ENCODE measurements around the gene SMYD3.

SMYD3 gene

GRCh38 chr1:246528933-246529731 lies 22.1 kb upstream of the SMYD3 start:
- Histone ChIP-seq H3K4me1 (ENCODE audit: control extremely low read depth in 1 of 4, control insufficient read depth in 4 of 4, insufficient read depth in 4 of 4, low read length in 3 of 4) (peaks cover 0 to 13% (median 10%) of the 10 kb centered on the region in 4 experiments), H3K36me3 (ENCODE audit: control insufficient read depth in 4 of 4, insufficient read depth in 4 of 4, low read length in 3 of 4) (no peaks in the 10 kb centered on the region), H3K27me3 (replicated peaks in 2 of 5; ENCODE audit: control insufficient read depth in 4 of 5, insufficient read depth in 5 of 5, low read length in 4 of 5) (no peaks in the 10 kb centered on the region), H3K9me3 (ENCODE audit: control extremely low read depth in 1 of 5, control insufficient read depth in 4 of 5, insufficient read depth in 2 of 5, low read depth in 1 of 5, low read length in 4 of 5) (peaks cover 0 to 27% (median 24%) of the 10 kb centered on the region in 5 experiments), H3K27ac (ENCODE audit: insufficient read depth in 1 of 2, low read depth in 1 of 2, low read length in 2 of 2, poor library complexity in 1 of 2, severe bottlenecking in 2 of 2) (no peak overlapping the region), H3K4me3 (ENCODE audit: control insufficient read depth in 1 of 7, extremely low read depth in 1 of 7, insufficient read depth in 4 of 7, low read depth in 2 of 7, low read length in 6 of 7) (no peak overlapping the region)
- ChIA-PET POLR2A (no interaction called here), CTCF (no interaction called here)
- WGBS (ENCODE audit: insufficient coverage) = 74% methylated on average over 5 of the region's 8 CpGs
- DNase-seq = no peak

GRCh38 chr1:246527402-246528088 lies 20.5 kb upstream of the SMYD3 start:
- Histone ChIP-seq H3K4me1 (ENCODE audit: control extremely low read depth in 1 of 4, control insufficient read depth in 4 of 4, insufficient read depth in 4 of 4, low read length in 3 of 4) (peaks cover 0 to 13% (median 10%) of the 10 kb centered on the region in 4 experiments), H3K27ac (ENCODE audit: insufficient read depth in 1 of 2, low read depth in 1 of 2, low read length in 2 of 2, poor library complexity in 1 of 2, severe bottlenecking in 2 of 2) (peak overlapping the region in 1 of 2 experiments; percentile 25), H3K36me3 (ENCODE audit: control insufficient read depth in 4 of 4, insufficient read depth in 4 of 4, low read length in 3 of 4) (no peaks in the 10 kb centered on the region), H3K27me3 (replicated peaks in 2 of 5; ENCODE audit: control insufficient read depth in 4 of 5, insufficient read depth in 5 of 5, low read length in 4 of 5) (no peaks in the 10 kb centered on the region), H3K4me3 (ENCODE audit: control insufficient read depth in 1 of 7, extremely low read depth in 1 of 7, insufficient read depth in 4 of 7, low read depth in 2 of 7, low read length in 6 of 7) (peak overlapping the region in 1 of 7 experiments; percentile 26), H3K9me3 (ENCODE audit: control extremely low read depth in 1 of 5, control insufficient read depth in 4 of 5, insufficient read depth in 2 of 5, low read depth in 1 of 5, low read length in 4 of 5) (peaks cover 0 to 27% (median 20%) of the 10 kb centered on the region in 5 experiments)
- DNase-seq = peak in 2 of 3 donors; percentile 18 to 41
- CTCF ChIA-PET = interaction anchor here (0.6 to 1.3 kb wide), 2 partner anchors 13 to 157 kb away, joined by 3 read pairs; no protein-coding TSS in a partner anchor
- WGBS (ENCODE audit: insufficient coverage) = 52% methylated on average over 5 of the region's 5 CpGs
- POLR2A ChIA-PET = no interaction called here

- Histone ChIP-seq H3K27ac (ENCODE audit: insufficient read depth in 1 of 2, low read depth in 1 of 2, low read length in 2 of 2, poor library complexity in 1 of 2, severe bottlenecking in 2 of 2) (no peak overlapping the region), H3K27me3 (replicated peaks in 2 of 5; ENCODE audit: control insufficient read depth in 4 of 5, insufficient read depth in 5 of 5, low read length in 4 of 5) (no peaks in the 10 kb centered on the region), H3K4me1 (ENCODE audit: control extremely low read depth in 1 of 4, control insufficient read depth in 4 of 4, insufficient read depth in 4 of 4, low read length in 3 of 4) (peaks cover 0 to 13% (median 10%) of the 10 kb centered on the region in 4 experiments), H3K4me3 (ENCODE audit: control insufficient read depth in 1 of 7, extremely low read depth in 1 of 7, insufficient read depth in 4 of 7, low read depth in 2 of 7, low read length in 6 of 7) (no peak overlapping the region), H3K36me3 (ENCODE audit: control insufficient read depth in 4 of 4, insufficient read depth in 4 of 4, low read length in 3 of 4) (no peaks in the 10 kb centered on the region), H3K9me3 (ENCODE audit: control extremely low read depth in 1 of 5, control insufficient read depth in 4 of 5, insufficient read depth in 2 of 5, low read depth in 1 of 5, low read length in 4 of 5) (peaks cover 0 to 27% (median 18%) of the 10 kb centered on the region in 5 experiments)
- CTCF ChIA-PET = interaction anchor here (1.3 kb wide), 1 partner anchor 12 kb away, joined by 3 read pairs; no protein-coding TSS in a partner anchor
- WGBS (ENCODE audit: insufficient coverage) = 98% methylated on average over 5 of the region's 7 CpGs
- no peak for DNase-seq
- POLR2A ChIA-PET = no interaction called here
Measured at GRCh38 chr1:246526915-246527314, 19.8 kb upstream of the SMYD3 start.

- no peak for DNase-seq
- Histone ChIP-seq H3K27me3 (replicated peaks in 2 of 5; ENCODE audit: control insufficient read depth in 4 of 5, insufficient read depth in 5 of 5, low read length in 4 of 5) (no peaks in the 10 kb centered on the region), H3K4me1 (ENCODE audit: control extremely low read depth in 1 of 4, control insufficient read depth in 4 of 4, insufficient read depth in 4 of 4, low read length in 3 of 4) (peaks cover 0 to 13% (median 10%) of the 10 kb centered on the region in 4 experiments), H3K27ac (ENCODE audit: insufficient read depth in 1 of 2, low read depth in 1 of 2, low read length in 2 of 2, poor library complexity in 1 of 2, severe bottlenecking in 2 of 2) (no peak overlapping the region), H3K4me3 (ENCODE audit: control insufficient read depth in 1 of 7, extremely low read depth in 1 of 7, insufficient read depth in 4 of 7, low read depth in 2 of 7, low read length in 6 of 7) (no peak overlapping the region), H3K9me3 (ENCODE audit: control extremely low read depth in 1 of 5, control insufficient read depth in 4 of 5, insufficient read depth in 2 of 5, low read depth in 1 of 5, low read length in 4 of 5) (peaks cover 0 to 26% (median 12%) of the 10 kb centered on the region in 5 experiments), H3K36me3 (ENCODE audit: control insufficient read depth in 4 of 4, insufficient read depth in 4 of 4, low read length in 3 of 4) (no peaks in the 10 kb centered on the region)
- 100% methylated on average over 2 of the region's 4 CpGs for WGBS (ENCODE audit: insufficient coverage)
- CTCF ChIA-PET = interaction anchor here (0.5 kb wide), 1 partner anchor 757 kb away, joined by 3 read pairs; no protein-coding TSS in a partner anchor
- POLR2A ChIA-PET = no interaction called here
Measured at GRCh38 chr1:246526380-246526779, 19.3 kb upstream of the SMYD3 start.

- no peak for DNase-seq
- Histone ChIP-seq H3K27me3 (replicated peaks in 2 of 5; ENCODE audit: control insufficient read depth in 4 of 5, insufficient read depth in 5 of 5, low read length in 4 of 5) (no peaks in the 10 kb centered on the region), H3K4me3 (ENCODE audit: control insufficient read depth in 1 of 7, extremely low read depth in 1 of 7, insufficient read depth in 4 of 7, low read depth in 2 of 7, low read length in 6 of 7) (no peak overlapping the region), H3K9me3 (ENCODE audit: control extremely low read depth in 1 of 5, control insufficient read depth in 4 of 5, insufficient read depth in 2 of 5, low read depth in 1 of 5, low read length in 4 of 5) (peaks cover 1 to 35% (median 25%) of the 10 kb centered on the region in 5 experiments), H3K4me1 (ENCODE audit: control extremely low read depth in 1 of 4, control insufficient read depth in 4 of 4, insufficient read depth in 4 of 4, low read length in 3 of 4) (no peaks in the 10 kb centered on the region), H3K27ac (ENCODE audit: insufficient read depth in 1 of 2, low read depth in 1 of 2, low read length in 2 of 2, poor library complexity in 1 of 2, severe bottlenecking in 2 of 2) (no peak overlapping the region), H3K36me3 (ENCODE audit: control insufficient read depth in 4 of 4, insufficient read depth in 4 of 4, low read length in 3 of 4) (no peaks in the 10 kb centered on the region)
- ChIA-PET POLR2A (no interaction called here), CTCF (interaction anchor here (0.8 kb wide), 1 partner anchor 231 kb away, joined by 3 read pairs; no protein-coding TSS in a partner anchor)
- 100% methylated on average over 1 of the region's 1 CpG for WGBS (ENCODE audit: insufficient coverage)
Measured at GRCh38 chr1:246519514-246519913, 12.4 kb upstream of the SMYD3 start.

- DNase-seq = no peak
- Histone ChIP-seq H3K36me3 (ENCODE audit: control insufficient read depth in 4 of 4, insufficient read depth in 4 of 4, low read length in 3 of 4) (no peaks in the 10 kb centered on the region), H3K9me3 (ENCODE audit: control extremely low read depth in 1 of 5, control insufficient read depth in 4 of 5, insufficient read depth in 2 of 5, low read depth in 1 of 5, low read length in 4 of 5) (peaks cover 1 to 43% (median 29%) of the 10 kb centered on the region in 5 experiments), H3K27me3 (replicated peaks in 2 of 5; ENCODE audit: control insufficient read depth in 4 of 5, insufficient read depth in 5 of 5, low read length in 4 of 5) (no peaks in the 10 kb centered on the region), H3K4me3 (ENCODE audit: control insufficient read depth in 1 of 7, extremely low read depth in 1 of 7, insufficient read depth in 4 of 7, low read depth in 2 of 7, low read length in 6 of 7) (no peak overlapping the region), H3K4me1 (ENCODE audit: control extremely low read depth in 1 of 4, control insufficient read depth in 4 of 4, insufficient read depth in 4 of 4, low read length in 3 of 4) (no peaks in the 10 kb centered on the region), H3K27ac (ENCODE audit: insufficient read depth in 1 of 2, low read depth in 1 of 2, low read length in 2 of 2, poor library complexity in 1 of 2, severe bottlenecking in 2 of 2) (no peak overlapping the region)
- WGBS (ENCODE audit: insufficient coverage) = 93% methylated on average over 14 of the region's 17 CpGs
- CTCF ChIA-PET = interaction anchor here (0.7 to 0.8 kb wide), 2 partner anchors 25 to 230 kb away, joined by 3 read pairs; no protein-coding TSS in a partner anchor
- POLR2A ChIA-PET = no interaction called here
Measured at GRCh38 chr1:246518456-246519205, 11.6 kb upstream of the SMYD3 start.

Data from common myeloid progenitor, CD34-positive (primary cell).